GM21381 (cell line): Measurements from ENCODE around the gene CALHM1.
"Not testable (repeated sequence)": the region's sequence is repeated elsewhere in the genome, so short reads cannot be mapped to it uniquely, and the experiment has no call there.

Experiments used
- ATAC-seq: cut with Tn5 transposase; IDR thresholded peaks from one replicate; pipeline ENCODE4 v1.9.1; 2021; ENCODE audit warnings: mild to moderate bottlenecking, moderate library complexity; ENCODE audit not compliant: unreplicated experiment

The CALHM1 gene

GRCh38 chr10:103458720-103459119 lies at the start of gene CALHM1:
CALHM1 (minus strand) TSS chr10:103458900; CDS start chr10:103458751, 149 bp downstream.
- no peak for ATAC-seq

- no peak for ATAC-seq
Measured at GRCh38 chr10:103507235-103508191, 48.8 kb upstream of the CALHM1 start.

- no peak for ATAC-seq
Measured at GRCh38 chr10:103506061-103506460, 47.4 kb upstream of the CALHM1 start.

- ATAC-seq = no peak
Measured at GRCh38 chr10:103504181-103504783, 45.6 kb upstream of the CALHM1 start.

- ATAC-seq = not testable (repeated sequence)
Measured at GRCh38 chr10:103503777-103504176, 45.1 kb upstream of the CALHM1 start.

GRCh38 chr10:103502849-103503660 lies 44.4 kb upstream of the CALHM1 start:
- ATAC-seq = no peak

GRCh38 chr10:103501186-103501585 lies 42.5 kb upstream of the CALHM1 start:
- ATAC-seq = no peak

- no peak for ATAC-seq
Measured at GRCh38 chr10:103500481-103500880, 41.8 kb upstream of the CALHM1 start.

- no peak for ATAC-seq
Measured at GRCh38 chr10:103499881-103500280, 41.2 kb upstream of the CALHM1 start.

- ATAC-seq = no peak
Measured at GRCh38 chr10:103498936-103499638, 40.4 kb upstream of the CALHM1 start.

- no peak for ATAC-seq
Measured at GRCh38 chr10:103497161-103497915, 38.6 kb upstream of the CALHM1 start.

- ATAC-seq = no peak
Measured at GRCh38 chr10:103495321-103495720, 36.6 kb upstream of the CALHM1 start.

- no peak for ATAC-seq
Measured at GRCh38 chr10:103493916-103494877, 35.5 kb upstream of the CALHM1 start.

GRCh38 chr10:103493362-103493915 lies 34.7 kb upstream of the CALHM1 start, which contains the start of gene NEURL1:
NEURL1 (plus strand) TSS chr10:103493705; CDS start chr10:103494388, 683 bp downstream.
- no peak for ATAC-seq

GRCh38 chr10:103492655-103493261 lies 34.1 kb upstream of the CALHM1 start:
- ATAC-seq = no peak

GRCh38 chr10:103491729-103492364 lies 33.1 kb upstream of the CALHM1 start:
- no peak for ATAC-seq

- no peak for ATAC-seq
Measured at GRCh38 chr10:103490986-103491314, 32.2 kb upstream of the CALHM1 start.

GRCh38 chr10:103487410-103487708 lies 28.7 kb upstream of the CALHM1 start:
- no peak for ATAC-seq
